Upper lobe of left lung (tissue), 6 donors: Measurements from ENCODE around the gene ACOXL. TPM values are rescaled to one million over a fixed set of nuclear protein-coding genes. Genes with fewer than 3 reads are reported as not detected.

Source experiments
- ATAC-seq, 2 donors: fragments of 200-7000 bp; cut with Tn5 transposase; one replicate each; pipeline ENCODE4 v1.9.1; 2022; ENCODE audit warnings: mild to moderate bottlenecking in 2 of 2, moderate library complexity in 2 of 2; ENCODE audit not compliant: low FRiP score in 2 of 2
- DNase-seq, 2 donors: peaks; one replicate each; pipeline ENCODE4 v3.0.0-alpha.2; 2019 to 2020
- H3K27ac ChIP-seq, 4 donors: fragments of 200-600 bp; sonication (generic); one replicate each; pipeline ENCODE4 v1.5.1; 2016 to 2019
- H3K27me3 ChIP-seq, 4 donors: fragments of 200-600 bp; sonication (generic); one replicate each; pipeline ENCODE4 v1.5.1; 2017 to 2019
- H3K36me3 ChIP-seq, 4 donors: fragments of 200-600 bp; sonication (generic); one replicate each; pipeline ENCODE4 v1.5.1; 2016 to 2019
- H3K4me1 ChIP-seq, 4 donors: fragments of 200-600 bp; sonication (generic); one replicate each; pipeline ENCODE4 v1.5.1; 2018 to 2019
- H3K4me3 ChIP-seq, 4 donors: fragments of 200-600 bp; sonication (generic); one replicate each; pipeline ENCODE4 v1.5.1; 2017 to 2019; ENCODE audit warnings: mild to moderate bottlenecking in 2 of 4, moderate library complexity in 1 of 4
- H3K9me3 ChIP-seq, 4 donors: fragments of 200-600 bp; sonication (generic); one replicate each; pipeline ENCODE4 v1.5.1; 2018 to 2019
- CTCF ChIP-seq, 6 experiments: fragments of 450-650 bp in 4 of 6; fragments of 200-600 bp in 2 of 6; sonication (generic) in 2 of 6; IDR thresholded peaks; one replicate each; pipeline ENCODE4 v1.5.1; 2016 to 2019; ENCODE audit warnings: antibody characterized with exemption in 6 of 6
- EP300 ChIP-seq, 4 donors: sonication (generic); formaldehyde crosslinking; IDR thresholded peaks; one replicate each; pipeline ENCODE4 v1.5.1; 2017; ENCODE audit warnings: antibody characterized with exemption in 4 of 4, control low read depth in 2 of 4
- POLR2A ChIP-seq, 4 donors: fragments of 450-650 bp; IDR thresholded peaks; one replicate each; pipeline ENCODE4 v1.5.1; 2016 to 2017; ENCODE audit warnings: antibody characterized with exemption in 4 of 4, mild to moderate bottlenecking in 2 of 4
- POLR2AphosphoS5 ChIP-seq, 2 donors: sonication (generic); formaldehyde crosslinking; IDR thresholded peaks; one replicate each; pipeline ENCODE4 v1.5.1; 2017; ENCODE audit warnings: antibody characterized with exemption in 2 of 2
- WGBS, 2 donors: methylation state at CpG; one replicate each; pipeline ENCODE4 v1.1.5; 2017 to 2018; 5-methylcytosine and 5-hydroxymethylcytosine counted together
- total RNA-seq, 6 donors: library from RNA; depleted of rRNA in 4 of 6; stranded (reverse); fragments of >200 nt in 4 of 6; gene quantifications; one replicate each; pipeline versions ENCODE4 v1.1.0 to v1.2.1, GENCODE V29; 2016 to 2021
- donor health status: DM: no; HTN: no; CAD: no; lungs with moderate emphysema.
- donor health status: DM: no; HTN: yes; CAD: no; lungs with severe emphysema.

The ACOXL gene
- total RNA-seq, 6 donors from 2014 or later = 30.2 to 128 (median 38.0) TPM

GRCh38 chr2:110714452-110715224 is 17.7 kb upstream of the ACOXL start:
- no peaks in the 10 kb centered on the region for H3K9me3 ChIP-seq
- H3K4me3 ChIP-seq = no peak overlapping the region
- WGBS, 2 donors = 51 to 56% methylated on average over 6 of the region's 6 CpGs
- no peak for TF ChIP-seq POLR2A (IDR thresholded peaks at IDR 0.05)
- TF ChIP-seq CTCF (IDR thresholded peaks at IDR 0.05) = no peak
- no peak for TF ChIP-seq EP300 (IDR thresholded peaks at IDR 0.05)
- TF ChIP-seq POLR2AphosphoS5 (IDR thresholded peaks at IDR 0.05) = no peak
- H3K4me1 ChIP-seq = peaks cover 0 to 10% (median 1%) of the 10 kb centered on the region in 4 donors
- DNase-seq = no peak
- no peaks in the 10 kb centered on the region for H3K36me3 ChIP-seq
- ATAC-seq = no peak
- no peaks in the 10 kb centered on the region for H3K27me3 ChIP-seq
- H3K27ac ChIP-seq = no peak overlapping the region

GRCh38 chr2:110716959-110717645 is 15.3 kb upstream of the ACOXL start:
- no peak overlapping the region for H3K27ac ChIP-seq
- ATAC-seq (no peak), DNase-seq (no peak)
- no peaks in the 10 kb centered on the region for H3K36me3 ChIP-seq
- 58 to 65% methylated on average over 3 of the region's 3 CpGs for WGBS, 2 donors
- H3K9me3 ChIP-seq = no peaks in the 10 kb centered on the region
- TF ChIP-seq POLR2AphosphoS5 (IDR thresholded peaks at IDR 0.05) (no peak), POLR2A (IDR thresholded peaks at IDR 0.05) (no peak), CTCF (IDR thresholded peaks at IDR 0.05) (no peak), EP300 (IDR thresholded peaks at IDR 0.05) (no peak)
- H3K27me3 ChIP-seq = no peaks in the 10 kb centered on the region
- peaks cover 0 to 10% (median 1%) of the 10 kb centered on the region in 4 donors for H3K4me1 ChIP-seq
- H3K4me3 ChIP-seq = no peak overlapping the region

- no peaks in the 10 kb centered on the region for H3K9me3 ChIP-seq
- no peak for TF ChIP-seq EP300 (IDR thresholded peaks at IDR 0.05)
- TF ChIP-seq POLR2AphosphoS5 (IDR thresholded peaks at IDR 0.05) = no peak
- H3K27ac ChIP-seq = no peak overlapping the region
- 37 to 49% methylated on average over 4 of the region's 4 CpGs for WGBS, 2 donors
- no peaks in the 10 kb centered on the region for H3K36me3 ChIP-seq
- no peak overlapping the region for H3K4me3 ChIP-seq
- DNase-seq (no peak), ATAC-seq (no peak)
- H3K27me3 ChIP-seq = no peaks in the 10 kb centered on the region
- H3K4me1 ChIP-seq = peaks cover 0 to 10% (median 1%) of the 10 kb centered on the region in 4 donors
Observed at GRCh38 chr2:110717734-110718133, 14.6 kb upstream of the ACOXL start.

GRCh38 chr2:110718382-110718781 is 14.0 kb upstream of the ACOXL start:
- no peak for ATAC-seq
- no peak for DNase-seq
- Histone ChIP-seq H3K9me3 (no peaks in the 10 kb centered on the region), H3K36me3 (no peaks in the 10 kb centered on the region), H3K27me3 (no peaks in the 10 kb centered on the region), H3K4me3 (no peak overlapping the region), H3K4me1 (peaks cover 0 to 10% (median 1%) of the 10 kb centered on the region in 4 donors), H3K27ac (no peak overlapping the region)
- TF ChIP-seq POLR2AphosphoS5 (IDR thresholded peaks at IDR 0.05) = no peak
- TF ChIP-seq EP300 (IDR thresholded peaks at IDR 0.05) = no peak
- TF ChIP-seq POLR2A (IDR thresholded peaks at IDR 0.05) = no peak
- no peak for TF ChIP-seq CTCF (IDR thresholded peaks at IDR 0.05)
- 85 to 92% methylated on average over 2 of the region's 2 CpGs for WGBS, 2 donors

GRCh38 chr2:110718990-110719389 is 13.4 kb upstream of the ACOXL start:
- 66 to 75% methylated on average over 2 of the region's 2 CpGs for WGBS, 2 donors
- DNase-seq (no peak), ATAC-seq (no peak)
- H3K27me3 ChIP-seq = no peaks in the 10 kb centered on the region
- H3K36me3 ChIP-seq = no peaks in the 10 kb centered on the region
- peaks cover 0 to 10% (median 1%) of the 10 kb centered on the region in 4 donors for H3K4me1 ChIP-seq
- no peak for TF ChIP-seq POLR2A (IDR thresholded peaks at IDR 0.05)
- no peak for TF ChIP-seq EP300 (IDR thresholded peaks at IDR 0.05)
- no peak for TF ChIP-seq CTCF (IDR thresholded peaks at IDR 0.05)
- no peak for TF ChIP-seq POLR2AphosphoS5 (IDR thresholded peaks at IDR 0.05)
- no peaks in the 10 kb centered on the region for H3K9me3 ChIP-seq
- no peak overlapping the region for H3K27ac ChIP-seq
- no peak overlapping the region for H3K4me3 ChIP-seq
